HPDE6-E6E7 (cell line): ENCODE results near the gene KCNJ2.

Source experiments
- DNase-seq: peaks from one replicate; pipeline ENCODE4 v3.0.0; 2011; ENCODE audit warnings: missing footprints; ENCODE audit errors: extremely low spot score

Gene KCNJ2

GRCh38 chr17:70205401-70205800 lies 36.1 kb downstream of the KCNJ2 start:
- no peak for DNase-seq

GRCh38 chr17:70206361-70207010 lies 37.2 kb downstream of the KCNJ2 start:
- no peak for DNase-seq

- DNase-seq = no peak
These were observed 37.9 kb downstream of the KCNJ2 start for GRCh38 chr17:70207184-70207583.

GRCh38 chr17:70208080-70208794 lies 38.9 kb downstream of the KCNJ2 start:
- DNase-seq = no peak

- no peak for DNase-seq
These were observed 39.7 kb downstream of the KCNJ2 start for GRCh38 chr17:70208825-70209555.

- no peak for DNase-seq
These were observed 46.3 kb downstream of the KCNJ2 start for GRCh38 chr17:70215656-70216055.

- no peak for DNase-seq
These were observed 48.2 kb downstream of the KCNJ2 start for GRCh38 chr17:70217571-70217970.

GRCh38 chr17:70225276-70225675 lies 55.9 kb downstream of the KCNJ2 start:
- no peak for DNase-seq
